Measurements from ENCODE around the gene SUSD4.

SUSD4 gene

DNA sequence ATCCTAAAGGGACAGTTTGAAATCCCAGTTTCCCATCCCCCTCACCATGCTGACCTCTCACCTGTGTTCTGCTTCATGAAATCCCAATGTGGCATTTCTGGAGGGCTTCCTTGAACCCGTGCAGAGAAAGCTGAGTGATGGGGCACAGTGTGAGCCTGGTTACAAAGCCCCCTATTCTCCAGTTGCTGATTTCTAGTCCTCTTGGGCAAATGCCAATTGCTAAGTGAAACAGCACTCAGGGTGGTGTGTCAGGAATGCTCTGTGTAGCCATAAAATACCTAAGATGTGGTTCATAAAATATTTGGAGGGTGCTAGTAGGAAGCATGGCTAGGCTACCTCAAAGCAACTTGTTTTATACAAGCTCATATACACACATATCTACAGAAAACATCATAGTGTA lies 32.0 kb downstream of the SUSD4 start:
- in situ Hi-C loops (cut with MboI; ENCODE audit: low pct_unique_long_range_greater_than_20kb, low sequenced_read_pairs): no loop called here
- no peak for DNase-seq

- in situ Hi-C loops (cut with MboI; ENCODE audit: low pct_unique_long_range_greater_than_20kb, low sequenced_read_pairs): no loop called here
- DNase-seq: no peak
These were observed 32.7 kb downstream of the SUSD4 start for GRCh38 chr1:223331301-223331700.

DNA sequence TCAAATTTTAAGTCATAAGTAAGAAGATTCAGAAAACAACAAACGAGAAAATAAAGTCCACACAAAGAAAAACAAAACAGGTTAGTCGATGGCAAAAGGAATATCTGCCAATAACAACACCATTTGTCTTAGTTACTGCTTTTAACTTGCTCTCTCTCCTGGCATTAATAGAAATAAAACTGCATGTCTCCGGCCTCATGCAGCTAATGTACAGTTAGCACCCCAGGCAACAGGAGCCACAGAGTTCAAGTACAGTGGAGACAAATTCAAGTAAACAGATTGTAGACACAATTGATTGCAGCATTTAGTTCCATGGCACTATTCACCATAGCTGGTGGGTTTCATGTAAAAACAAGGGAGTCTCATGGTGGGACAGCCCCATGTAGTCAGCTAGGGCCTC lies 33.5 kb downstream of the SUSD4 start:
- no peak for DNase-seq
- in situ Hi-C loops (cut with MboI; ENCODE audit: low pct_unique_long_range_greater_than_20kb, low sequenced_read_pairs): no loop called here

DNA sequence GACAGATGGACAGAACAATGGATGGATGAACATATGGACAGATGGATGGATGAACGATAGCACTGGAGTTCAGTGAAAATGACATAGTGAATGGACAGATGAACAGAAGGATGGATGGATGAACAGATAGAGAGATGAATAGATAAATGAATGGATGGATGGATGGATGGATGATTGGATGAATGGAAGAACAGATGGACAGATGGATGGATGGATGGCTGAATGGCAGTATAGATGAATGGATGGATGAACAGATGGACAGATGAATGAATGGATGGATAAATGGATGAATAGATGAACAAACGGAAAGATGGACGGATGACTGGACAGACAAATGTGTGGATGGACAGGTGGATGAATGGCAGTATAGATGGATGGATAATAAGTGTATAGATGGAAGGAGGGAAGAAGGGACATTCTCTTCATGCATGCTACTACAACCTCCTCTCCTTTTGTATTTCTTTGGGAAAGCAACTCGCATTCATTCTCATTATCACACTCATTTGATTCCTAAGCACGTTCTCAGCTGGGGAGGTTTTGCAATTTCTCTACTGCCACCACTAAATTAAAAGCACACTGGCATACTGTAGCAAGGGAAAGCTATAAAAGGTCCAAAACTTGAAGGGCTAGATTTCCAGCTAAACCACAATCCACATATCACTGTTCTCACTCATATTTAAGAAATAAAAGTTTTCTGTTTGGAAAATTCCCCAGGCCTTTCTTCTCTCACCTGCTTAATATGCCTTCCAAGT lies 34.1 kb downstream of the SUSD4 start:
- in situ Hi-C loops (cut with MboI; ENCODE audit: low pct_unique_long_range_greater_than_20kb, low sequenced_read_pairs): no loop called here
- DNase-seq: no peak

GRCh38 chr1:223329252-223329651 lies 34.7 kb downstream of the SUSD4 start:
- no peak for DNase-seq
- in situ Hi-C loops (cut with MboI; ENCODE audit: low pct_unique_long_range_greater_than_20kb, low sequenced_read_pairs): no loop called here

DNA sequence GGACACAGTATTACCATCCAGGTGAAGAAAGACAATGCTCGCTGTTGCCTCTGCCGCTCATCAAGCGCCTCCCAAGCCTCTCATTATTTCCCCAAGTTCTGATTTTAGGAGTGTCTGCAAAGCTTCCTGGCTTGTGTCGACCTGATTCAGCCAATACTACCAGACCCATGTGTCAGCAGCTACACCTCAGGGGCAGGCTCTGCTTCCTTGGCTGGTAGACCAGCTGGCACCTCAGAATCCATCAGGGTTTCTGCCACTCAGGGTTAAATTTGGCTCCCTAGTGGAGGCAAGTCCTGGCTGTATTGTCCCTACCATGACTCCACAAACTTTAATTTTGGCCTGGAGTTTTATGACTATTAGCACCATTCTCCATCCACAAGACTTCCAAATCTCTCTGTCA lies 35.4 kb downstream of the SUSD4 start:
- in situ Hi-C loops (cut with MboI; ENCODE audit: low pct_unique_long_range_greater_than_20kb, low sequenced_read_pairs): no loop called here
- DNase-seq: no peak

DNA sequence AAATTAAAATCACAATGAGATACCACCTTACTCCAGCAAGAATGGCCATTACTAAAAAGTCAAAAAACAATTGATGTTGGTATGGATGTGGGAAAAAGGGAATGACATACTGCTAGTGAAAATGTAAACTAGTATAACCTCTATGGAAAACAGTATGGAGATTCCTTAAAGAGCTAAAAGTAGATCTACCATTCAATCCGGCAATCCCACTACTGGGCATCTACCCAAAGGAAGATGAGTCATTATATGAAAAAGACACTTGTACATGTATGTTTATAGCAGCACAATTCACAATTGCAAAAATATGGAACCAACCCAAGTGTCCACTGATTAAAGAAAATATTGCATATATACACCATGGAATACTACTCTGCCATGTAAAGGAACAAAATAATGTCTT lies 37.2 kb downstream of the SUSD4 start:
- no peak for DNase-seq

DNA sequence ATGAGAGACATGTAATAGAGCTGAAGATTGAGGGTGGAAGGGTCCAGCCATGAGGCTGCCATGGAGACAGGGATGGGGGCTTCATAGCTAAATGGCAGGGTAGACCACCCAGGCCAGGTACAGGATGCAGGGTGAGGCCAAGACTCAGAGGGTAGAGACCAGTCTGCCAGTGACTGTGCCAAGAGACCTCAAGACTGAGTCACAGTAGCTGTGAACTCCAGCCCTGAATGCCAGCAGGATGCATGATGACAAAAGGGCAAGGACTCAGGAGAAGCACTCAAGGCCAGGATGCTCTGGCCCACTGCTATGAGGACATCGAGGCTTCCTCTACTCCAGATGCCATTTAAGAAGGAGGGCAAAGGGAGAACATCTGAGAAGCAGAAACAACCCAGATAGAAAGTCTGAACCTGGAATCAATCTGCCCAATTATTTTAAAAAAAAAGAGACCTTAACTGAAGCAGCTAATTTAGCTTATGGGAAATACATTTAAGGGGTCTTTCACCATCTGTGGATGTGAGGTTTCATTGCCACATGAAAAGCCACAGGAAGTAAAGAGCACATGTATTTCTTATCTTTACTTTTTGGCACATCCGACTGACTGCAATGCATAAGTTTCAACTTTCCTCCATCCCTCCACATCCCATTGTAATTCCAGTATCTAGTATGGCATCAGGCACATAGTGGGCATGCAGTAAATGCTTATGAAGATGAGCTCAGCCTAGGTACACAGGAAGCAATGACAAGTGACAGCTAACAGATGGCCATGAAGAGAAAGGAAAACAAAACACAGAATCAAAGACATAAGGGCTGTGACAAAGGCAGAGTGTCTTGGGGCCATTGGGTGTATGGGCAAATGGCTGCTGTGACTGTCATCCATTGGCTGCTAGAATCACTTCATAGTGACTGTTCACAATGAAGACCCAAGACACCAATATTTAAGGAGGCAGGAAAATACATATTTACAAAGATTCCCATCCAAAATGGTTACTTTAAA lies 40.2 kb downstream of the SUSD4 start:
- in situ Hi-C loops (cut with MboI; ENCODE audit: low pct_unique_long_range_greater_than_20kb, low sequenced_read_pairs): no loop called here
- DNase-seq: no peak

More for the DNA sequence above, 37.2 kb downstream of the SUSD4 start:
- in situ Hi-C loops (cut with MboI; ENCODE audit: low pct_unique_long_range_greater_than_20kb, low sequenced_read_pairs): no loop called here

DNA sequence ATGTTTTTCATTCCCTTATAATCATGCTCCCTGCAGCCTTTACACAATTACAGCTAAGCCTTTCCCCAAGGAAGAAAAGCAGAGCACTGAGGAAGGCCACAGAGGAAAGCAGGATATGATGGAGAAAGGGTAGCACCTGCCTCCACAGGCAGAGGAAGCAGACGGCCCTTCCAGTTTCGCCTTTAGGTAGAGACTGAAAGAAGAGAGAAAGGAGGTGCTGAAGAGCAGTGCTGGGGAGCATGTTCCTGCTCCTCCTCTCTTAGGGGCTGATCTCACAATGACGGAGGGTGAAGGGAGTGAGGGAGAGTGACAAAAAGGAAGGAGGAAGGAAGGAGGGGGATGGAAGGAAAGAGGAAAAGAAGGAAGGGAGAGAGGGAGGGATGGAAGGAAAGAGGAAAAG lies 41.1 kb downstream of the SUSD4 start:
- DNase-seq: no peak
- in situ Hi-C loops (cut with MboI; ENCODE audit: low pct_unique_long_range_greater_than_20kb, low sequenced_read_pairs): no loop called here

- in situ Hi-C loops (cut with MboI; ENCODE audit: low pct_unique_long_range_greater_than_20kb, low sequenced_read_pairs): no loop called here
These were observed 43.0 kb downstream of the SUSD4 start for GRCh38 chr1:223320959-223321358.

GRCh38 chr1:223319905-223320580 lies 43.9 kb downstream of the SUSD4 start:
- in situ Hi-C loops (cut with MboI; ENCODE audit: low pct_unique_long_range_greater_than_20kb, low sequenced_read_pairs): no loop called here
- no peak for DNase-seq

More at GRCh38 chr1:223320959-223321358, 43.0 kb downstream of the SUSD4 start:
- no peak for DNase-seq

- no peak for DNase-seq
- in situ Hi-C loops (cut with MboI; ENCODE audit: low pct_unique_long_range_greater_than_20kb, low sequenced_read_pairs): no loop called here
These were observed 44.6 kb downstream of the SUSD4 start for GRCh38 chr1:223319398-223319797.

DNA sequence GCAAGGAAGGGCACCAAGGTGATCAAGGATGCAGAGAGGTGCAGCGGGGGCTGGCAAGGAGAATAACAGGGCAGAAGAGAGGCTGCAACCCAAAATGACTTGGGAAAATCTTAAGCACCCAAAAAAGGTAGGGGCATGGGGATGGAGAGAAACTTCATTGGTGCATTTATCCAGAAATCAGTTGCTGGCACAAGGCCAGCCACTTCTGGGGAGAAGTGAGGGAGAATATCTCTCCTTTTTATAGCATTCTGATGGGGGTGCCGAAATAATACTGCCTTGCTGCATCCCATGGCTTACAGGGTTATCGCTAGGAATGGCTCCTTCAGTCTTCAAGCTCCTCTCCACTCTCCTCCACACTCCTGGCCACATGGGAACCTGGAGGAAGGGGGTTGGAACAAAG lies 47.9 kb downstream of the SUSD4 start:
- in situ Hi-C loops (cut with MboI; ENCODE audit: low pct_unique_long_range_greater_than_20kb, low sequenced_read_pairs): no loop called here
- DNase-seq: no peak

GRCh38 chr1:223315665-223316064 lies 48.3 kb downstream of the SUSD4 start:
- in situ Hi-C loops (cut with MboI; ENCODE audit: low pct_unique_long_range_greater_than_20kb, low sequenced_read_pairs): no loop called here
- DNase-seq: no peak

- in situ Hi-C loops (cut with MboI; ENCODE audit: low pct_unique_long_range_greater_than_20kb, low sequenced_read_pairs): no loop called here
- DNase-seq: no peak
These were observed 50.6 kb downstream of the SUSD4 start for GRCh38 chr1:223313415-223313754.

DNA sequence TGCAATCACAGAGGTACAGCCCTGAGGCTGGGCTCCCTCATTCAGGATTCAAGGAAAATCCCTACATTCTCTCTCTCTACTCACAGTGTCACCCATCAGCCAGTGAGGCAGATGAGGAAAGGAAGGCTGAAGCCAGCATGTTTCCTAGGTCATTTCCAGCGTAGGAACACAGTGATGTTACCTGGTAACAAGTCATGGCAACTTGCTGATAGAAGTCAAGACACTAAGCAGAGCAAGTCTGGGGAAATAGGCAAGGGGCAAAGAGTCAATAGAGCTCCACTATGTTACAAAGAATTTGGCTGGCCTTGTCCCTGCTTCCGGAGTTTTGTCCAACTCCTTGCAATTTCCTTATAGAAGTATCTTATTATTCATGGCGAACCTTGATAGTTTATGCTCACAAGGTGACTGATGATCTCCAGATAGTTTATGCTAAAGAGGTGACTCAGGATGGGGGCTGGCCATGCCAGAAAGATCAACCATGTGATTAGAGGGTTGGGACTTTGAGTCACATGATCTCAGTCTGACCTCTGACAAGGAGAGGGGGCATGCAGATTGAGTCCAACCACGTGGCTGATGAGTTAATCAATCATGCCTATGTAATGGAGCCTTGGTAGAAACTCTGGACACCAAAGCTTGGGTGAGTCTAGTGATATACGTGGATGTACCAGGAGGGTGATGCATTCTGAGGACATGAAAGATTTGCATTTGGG lies 51.1 kb downstream of the SUSD4 start:
- in situ Hi-C loops (cut with MboI; ENCODE audit: low pct_unique_long_range_greater_than_20kb, low sequenced_read_pairs): no loop called here
- DNase-seq: no peak

DNA sequence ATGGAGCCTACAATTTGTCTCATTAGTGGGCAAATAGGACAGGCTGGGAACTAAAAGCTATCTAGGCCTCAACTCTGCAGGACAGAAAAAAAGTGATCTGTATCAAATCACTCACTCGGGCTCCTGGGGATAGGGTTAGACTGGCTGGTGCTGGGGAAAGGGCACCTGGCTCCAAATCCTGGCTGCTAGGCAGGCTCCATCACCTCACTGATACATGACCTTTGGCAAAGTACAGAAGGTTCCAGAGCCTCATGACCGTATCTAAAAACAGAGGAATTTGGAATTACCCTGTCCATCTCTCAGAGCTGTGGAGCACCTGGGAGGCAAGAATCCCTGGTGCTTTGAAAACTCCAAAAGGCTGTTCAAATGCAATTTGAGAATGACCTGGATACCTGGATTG lies 51.7 kb downstream of the SUSD4 start:
- no peak for DNase-seq
- in situ Hi-C loops (cut with MboI; ENCODE audit: low pct_unique_long_range_greater_than_20kb, low sequenced_read_pairs): no loop called here

GRCh38 chr1:223311826-223312225 lies 52.1 kb downstream of the SUSD4 start:
- DNase-seq: no peak
- in situ Hi-C loops (cut with MboI; ENCODE audit: low pct_unique_long_range_greater_than_20kb, low sequenced_read_pairs): no loop called here

DNA sequence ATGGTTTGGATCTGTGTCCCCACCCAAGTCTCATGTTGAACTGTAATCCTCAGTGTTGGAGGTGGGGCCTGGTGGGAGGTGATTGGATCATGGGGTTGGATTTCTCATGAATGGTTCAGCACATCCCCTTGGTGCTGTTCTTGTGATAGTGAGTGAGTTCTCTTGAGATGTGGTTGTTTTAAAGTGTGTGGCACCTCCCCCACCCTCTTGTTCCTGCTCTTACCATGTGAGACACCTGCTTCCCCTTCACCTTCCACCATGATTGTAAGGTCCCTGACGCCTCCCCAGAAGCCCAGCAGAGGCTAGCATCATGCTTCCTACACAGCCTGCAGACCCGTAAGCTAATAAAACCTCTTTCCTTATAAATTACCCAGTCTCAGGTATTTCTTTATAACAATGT lies 55.8 kb downstream of the SUSD4 start:
- in situ Hi-C loops (cut with MboI; ENCODE audit: low pct_unique_long_range_greater_than_20kb, low sequenced_read_pairs): no loop called here
- no peak for DNase-seq

Data from KBM-7 (cell line).